K562 (cell line): ENCODE measurements around the gene PRRT2. TPM values are rescaled to one million over a fixed set of nuclear protein-coding genes. Genes with fewer than 3 reads are reported as not detected.
A peak's percentile ranks its signal among the peaks of the same experiment; 100 is the strongest.

Experiments used
- CC2D1A ChIP-seq: fragments of 450-650 bp; IDR thresholded peaks from 2 replicates; pipeline ENCODE4 v1.6.1; 2017; ENCODE audit warnings: mild to moderate bottlenecking
- MAZ ChIP-seq, 2 experiments: fragments of 450-650 bp in 1 of 2; sonication (generic) in 1 of 2; formaldehyde crosslinking; IDR thresholded peaks in 1 of 2; conservative IDR thresholded peaks in 1 of 2; 2 replicates each; pipeline versions ENCODE4 v1.4.0 to v1.5.0; 2020; ENCODE audit warnings: mild to moderate bottlenecking in 1 of 2, missing genetic modification reagents in 1 of 2
- MIER1 ChIP-seq: fragments of 450-650 bp; IDR thresholded peaks from 2 replicates; pipeline ENCODE4 v1.6.1; 2016; ENCODE audit warnings: antibody characterized with exemption, mild to moderate bottlenecking, low read depth
- MITF ChIP-seq: IDR thresholded peaks from 2 replicates; pipeline ENCODE4 v1.6.1; 2014; ENCODE audit warnings: antibody characterized with exemption
- MYC ChIP-seq, 2 experiments: fragments of 250-450 bp in 1 of 2; sonication (Bioruptor Pico) in 1 of 2; IDR thresholded peaks; 2 replicates each; pipeline versions ENCODE4 v1.5.1 to v1.6.1; 2012 to 2021; ENCODE audit warnings: low read depth in 2 of 2, borderline replicate concordance in 1 of 2, improper control_type of control experiment in 1 of 2, low read length in 1 of 2, mild to moderate bottlenecking in 1 of 2, moderate library complexity in 1 of 2
- PHF21A ChIP-seq: fragments of 450-650 bp; IDR thresholded peaks from 2 replicates; pipeline ENCODE4 v1.6.1; 2017; ENCODE audit warnings: low read depth, borderline replicate concordance
- POLR2H ChIP-seq: IDR thresholded peaks from 2 replicates; pipeline ENCODE4 v1.6.1; 2016; ENCODE audit warnings: missing genetic modification characterization, low read depth, mild to moderate bottlenecking, control low read depth, missing compliant biosample characterization, moderate library complexity
- RAD21 ChIP-seq, 2 experiments: fragments of 250-450 bp in 1 of 2; fragments of 450-650 bp in 1 of 2; sonication (Bioruptor Pico) in 1 of 2; formaldehyde crosslinking in 1 of 2; IDR thresholded peaks in 1 of 2; conservative IDR thresholded peaks in 1 of 2; 2 replicates each; pipeline versions ENCODE4 v1.4.0 to v1.8.0; 2020 to 2022; ENCODE audit warnings: mild to moderate bottlenecking in 2 of 2, moderate library complexity in 1 of 2
- RBM14 ChIP-seq: fragments of 200-400 bp; formaldehyde crosslinking; IDR thresholded peaks from 2 replicates; pipeline ENCODE4 v1.6.1; 2018; ENCODE audit warnings: low read depth, mild to moderate bottlenecking, low read length, moderate library complexity, borderline replicate concordance; ENCODE audit not compliant: insufficient read depth
- REST ChIP-seq, 2 experiments: fragments of 450-650 bp; formaldehyde crosslinking in 1 of 2; IDR thresholded peaks; 2 replicates each; pipeline versions ENCODE4 v1.4.0 to v1.6.1; 2014 to 2020; ENCODE audit warnings: mild to moderate bottlenecking in 2 of 2, borderline replicate concordance in 1 of 2, low read depth in 1 of 2
- SOX6 ChIP-seq: fragments of 450-650 bp; IDR thresholded peaks from 2 replicates; pipeline ENCODE4 v1.6.1; 2014; ENCODE audit warnings: mild to moderate bottlenecking
- SPI1 ChIP-seq: IDR thresholded peaks from 2 replicates; pipeline ENCODE4 v1.6.1; 2011; ENCODE audit warnings: low read depth, low read length, control low read depth, borderline replicate concordance
- TRIM24 ChIP-seq, 2 experiments: fragments of 450-650 bp; IDR thresholded peaks; 2 replicates each; pipeline ENCODE4 v1.6.1; 2016
- ZFP36 ChIP-seq: fragments of 150-350 bp; IDR thresholded peaks from 2 replicates; pipeline ENCODE4 v1.6.1; 2018; ENCODE audit warnings: low read length, low read depth; ENCODE audit not compliant: partially characterized antibody
- ZFX ChIP-seq: sonication (generic); formaldehyde crosslinking; IDR thresholded peaks from 2 replicates; pipeline ENCODE4 v1.8.0; 2022; ENCODE audit warnings: mild to moderate bottlenecking, missing genetic modification reagents, moderate library complexity
- ZNF12 ChIP-seq: sonication (generic); formaldehyde crosslinking; IDR thresholded peaks from 2 replicates; pipeline ENCODE4 v1.4.0; 2020; ENCODE audit warnings: mild to moderate bottlenecking, missing genetic modification reagents
- ZNF232 ChIP-seq: sonication (generic); formaldehyde crosslinking; IDR thresholded peaks from 2 replicates; pipeline ENCODE4 v1.8.0; 2022; ENCODE audit warnings: mild to moderate bottlenecking, missing genetic modification reagents
- ZNF316 ChIP-seq: fragments of 450-650 bp; IDR thresholded peaks from 2 replicates; pipeline ENCODE4 v1.6.1; 2016
- polyA plus RNA-seq, 8 experiments: library from polyadenylated mRNA; depleted of rRNA in 4 of 8; stranded (reverse) in 5 of 8; unstranded in 3 of 8; fragments of >200 nt; fragmentation: Nextera tagmentation in 2 of 8; fragmentation: Illumina TruSeq in 1 of 8; extraction: Ambion mirVana in 2 of 8; extraction: Trizol in 1 of 8; gene quantifications; 2 replicates each; pipeline versions ENCODE4 v1.2.1 to v1.2.3, GENCODE V29; 2011 to 2014; ENCODE audit warnings: inconsistent platforms in 1 of 8, missing spikeins in 1 of 8
- total RNA-seq, 7 experiments: library from RNA; depleted of rRNA in 6 of 7; stranded (reverse); fragments of >200 nt in 6 of 7; fragmentation: Illumina TruSeq in 2 of 7; extraction: Trizol in 2 of 7; gene quantifications; 2 replicates each; pipeline versions ENCODE4 v1.2.1 to v1.2.3, GENCODE V29; 2011 to 2021; ENCODE audit warnings: low replicate concordance in 1 of 7

Gene PRRT2
- total and polyA plus RNA-seq, 9 of the 15 experiments (the other 6 are each of a cell fraction or from before 2014, with no cell fraction given) = 0.11 to 1.0 (median 0.42) TPM; not detected in 2

DNA sequence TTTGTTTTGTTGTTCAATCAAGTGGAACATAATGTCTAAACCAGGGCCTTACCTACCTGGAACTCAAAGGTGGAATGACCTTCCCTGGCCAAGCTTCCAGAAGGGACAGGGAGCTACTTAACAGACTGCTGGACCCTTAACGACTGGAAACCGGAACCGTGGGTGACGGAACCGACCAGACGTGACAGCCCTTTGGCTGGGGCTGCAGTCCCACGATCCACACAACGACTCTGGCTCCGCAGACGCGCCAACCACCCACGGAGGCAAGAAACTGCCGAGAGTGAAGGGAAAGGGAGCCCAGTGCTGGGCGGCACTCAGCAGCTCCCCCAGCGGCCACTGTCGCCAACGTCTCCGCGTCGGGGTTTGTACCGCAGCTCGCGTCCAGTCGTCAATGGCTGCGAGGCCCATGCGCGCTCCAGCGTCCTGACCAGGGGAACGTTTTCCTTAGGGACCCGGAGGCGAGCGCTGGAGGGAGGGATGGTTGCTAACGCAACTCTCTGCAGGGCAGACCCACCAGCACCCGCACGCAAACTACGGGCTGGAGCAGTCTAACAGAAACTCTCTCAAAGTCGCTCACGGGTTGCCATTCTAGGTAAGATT, 27.0 kb upstream of the PRRT2 start (continued):
- TF ChIP-seq SOX6 = peak; percentile 42; the same call in 1 of the 2 replicates
- peak; percentile 39; the same call in 1 of the 2 replicates for TF ChIP-seq ZFX (CRISPR knock-in tag)
- TF ChIP-seq MITF = no peak
- TF ChIP-seq POLR2H (tag) = no peak
- peak; percentile 33 for TF ChIP-seq ZFP36
- 0 out of 2 replicates have a peak, but pooled peaks have one; percentile 30 for TF ChIP-seq MIER1
- no peak for TF ChIP-seq PHF21A
- no peak for TF ChIP-seq RBM14
- peak; percentile 76 for TF ChIP-seq REST (IDR thresholded peaks at IDR 0.05; ENCODE audit: borderline replicate concordance)
- no peak for TF ChIP-seq REST (CRISPR knock-in tag; IDR thresholded peaks at IDR 0.05; ENCODE audit: low read depth)
- TF ChIP-seq CC2D1A = 0 out of 2 replicates have a peak, but pooled peaks have one; percentile 27
- TF ChIP-seq ZNF12 (CRISPR knock-in tag) = 0 out of 2 replicates have a peak, but pooled peaks have one; percentile 59
- peak in 1 of 2 experiments; percentile 44; a peak in 1 of 4 replicates for TF ChIP-seq MAZ (CRISPR knock-in tag; conservative IDR thresholded peaks at IDR 0.05 in 1 of 2, IDR thresholded peaks at IDR 0.05 in 1 of 2)
- no peak for TF ChIP-seq SPI1
- no peak for TF ChIP-seq ZNF232 (CRISPR knock-in tag)
- peak; percentile 37; the same call in 1 of the 2 replicates for TF ChIP-seq MYC (IDR thresholded peaks at IDR 0.05; ENCODE audit: low read depth, low read length)
- TF ChIP-seq MYC (CRISPR knock-in tag; IDR thresholded peaks at IDR 0.05; ENCODE audit: borderline replicate concordance, low read depth) = no peak
- peak in 1 of 2 experiments; percentile 67; a peak in 2 of 4 replicates for TF ChIP-seq TRIM24 (IDR thresholded peaks at IDR 0.05)
- TF ChIP-seq ZNF316 = peak; percentile 91
- peak in 1 of 2 experiments; percentile 49; a peak in 2 of 4 replicates for TF ChIP-seq RAD21 (CRISPR knock-in tag; conservative IDR thresholded peaks at IDR 0.05 in 1 of 2, IDR thresholded peaks at IDR 0.05 in 1 of 2)
